Panc1 (cell line): ENCODE data around the gene PAH.

Experiments
- CTCF ChIP-seq: fragments of 450-650 bp; IDR thresholded peaks from 2 replicates; pipeline ENCODE4 v1.5.1; 2017; ENCODE audit warnings: mild to moderate bottlenecking
- TF ChIP-seq, protein P1 (sequence below), 2 experiments: IDR thresholded peaks; 2 replicates each; pipeline ENCODE4 v1.6.1; 2011 to 2012; ENCODE audit warnings: low read depth in 2 of 2, control low read depth in 1 of 2, low read length in 1 of 2, mild to moderate bottlenecking in 1 of 2, moderate library complexity in 1 of 2; ENCODE audit not compliant: insufficient read depth in 1 of 2

DNA sequence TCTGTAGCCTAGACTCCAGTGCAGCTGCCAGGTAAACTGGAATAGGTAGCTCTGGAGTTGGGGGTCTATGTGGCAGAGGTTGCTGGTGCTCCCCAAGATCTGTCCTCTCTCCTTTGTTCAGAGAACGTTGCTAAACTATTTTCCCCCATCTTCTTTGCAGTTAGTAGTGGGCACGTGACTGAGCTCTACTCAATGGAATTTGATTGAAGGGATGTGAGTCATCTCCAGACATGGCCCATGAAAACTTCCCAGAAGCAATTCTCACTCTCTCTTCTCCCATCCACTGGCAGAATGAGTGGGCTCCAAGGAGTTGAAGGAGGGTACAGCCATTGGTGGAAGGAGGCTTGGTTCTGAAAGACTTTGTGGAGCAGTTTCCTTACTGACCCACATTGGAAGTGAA is 44.0 kb downstream of the PAH start:
- TF ChIP-seq CTCF, result no peak
- TF ChIP-seq, protein P1, sequence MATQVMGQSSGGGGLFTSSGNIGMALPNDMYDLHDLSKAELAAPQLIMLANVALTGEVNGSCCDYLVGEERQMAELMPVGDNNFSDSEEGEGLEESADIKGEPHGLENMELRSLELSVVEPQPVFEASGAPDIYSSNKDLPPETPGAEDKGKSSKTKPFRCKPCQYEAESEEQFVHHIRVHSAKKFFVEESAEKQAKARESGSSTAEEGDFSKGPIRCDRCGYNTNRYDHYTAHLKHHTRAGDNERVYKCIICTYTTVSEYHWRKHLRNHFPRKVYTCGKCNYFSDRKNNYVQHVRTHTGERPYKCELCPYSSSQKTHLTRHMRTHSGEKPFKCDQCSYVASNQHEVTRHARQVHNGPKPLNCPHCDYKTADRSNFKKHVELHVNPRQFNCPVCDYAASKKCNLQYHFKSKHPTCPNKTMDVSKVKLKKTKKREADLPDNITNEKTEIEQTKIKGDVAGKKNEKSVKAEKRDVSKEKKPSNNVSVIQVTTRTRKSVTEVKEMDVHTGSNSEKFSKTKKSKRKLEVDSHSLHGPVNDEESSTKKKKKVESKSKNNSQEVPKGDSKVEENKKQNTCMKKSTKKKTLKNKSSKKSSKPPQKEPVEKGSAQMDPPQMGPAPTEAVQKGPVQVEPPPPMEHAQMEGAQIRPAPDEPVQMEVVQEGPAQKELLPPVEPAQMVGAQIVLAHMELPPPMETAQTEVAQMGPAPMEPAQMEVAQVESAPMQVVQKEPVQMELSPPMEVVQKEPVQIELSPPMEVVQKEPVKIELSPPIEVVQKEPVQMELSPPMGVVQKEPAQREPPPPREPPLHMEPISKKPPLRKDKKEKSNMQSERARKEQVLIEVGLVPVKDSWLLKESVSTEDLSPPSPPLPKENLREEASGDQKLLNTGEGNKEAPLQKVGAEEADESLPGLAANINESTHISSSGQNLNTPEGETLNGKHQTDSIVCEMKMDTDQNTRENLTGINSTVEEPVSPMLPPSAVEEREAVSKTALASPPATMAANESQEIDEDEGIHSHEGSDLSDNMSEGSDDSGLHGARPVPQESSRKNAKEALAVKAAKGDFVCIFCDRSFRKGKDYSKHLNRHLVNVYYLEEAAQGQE (IDR thresholded peaks at IDR 0.05; ENCODE audit: insufficient read depth in 1 of 2, low read depth in 2 of 2, low read length in 1 of 2), result no peak
